ENCODE data around the gene ZKSCAN3.
A peak's percentile ranks its signal among the peaks of the same experiment; 100 is the strongest.

The ZKSCAN3 gene

GRCh38 chr6:28335040-28335563 lies 14.6 kb upstream of the ZKSCAN3 start:
- TF ChIP-seq ZNF274 (IDR thresholded peaks at IDR 0.05; ENCODE audit: low read depth, low read length), result no peak
- peak overlapping the region; percentile 94; the same call in 1 of the 2 replicates for H3K4me3 ChIP-seq (ENCODE audit: low read length)

DNA sequence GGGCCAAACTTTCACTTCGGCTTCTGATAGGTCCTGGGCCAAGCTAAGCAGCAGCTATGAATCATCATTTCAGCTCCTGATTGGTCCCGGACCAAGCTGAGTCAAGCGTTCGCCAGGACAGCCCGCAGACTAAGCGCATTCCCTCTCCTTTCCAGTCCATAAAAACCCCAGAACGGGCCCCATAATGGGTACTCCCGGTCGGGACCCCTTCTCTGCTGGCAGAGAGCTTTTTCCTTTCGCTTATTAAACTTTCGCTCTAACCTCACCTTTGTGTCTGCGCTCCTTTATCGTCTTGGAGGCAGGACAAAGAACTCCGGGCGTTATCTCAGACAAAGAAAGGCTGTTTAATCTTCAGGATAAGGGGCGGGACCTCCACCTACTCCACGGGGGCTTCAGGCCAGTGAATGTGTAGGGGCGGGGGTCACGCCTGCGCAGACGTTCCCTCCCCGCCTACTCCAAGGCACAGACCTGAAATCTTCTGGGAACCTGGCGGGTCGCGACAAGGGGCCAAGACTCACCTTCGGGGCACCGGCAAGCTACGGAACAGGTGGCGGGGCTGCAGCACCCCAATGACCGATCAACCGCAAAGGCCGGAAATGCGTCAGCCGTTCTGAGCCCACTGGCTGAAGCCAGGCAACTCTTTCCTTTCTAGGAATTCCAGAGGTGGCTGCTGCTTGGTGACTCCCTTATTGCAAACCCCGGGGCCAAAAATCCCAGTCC lies 14.0 kb upstream of the ZKSCAN3 start, which contains the start of gene ZSCAN31:
ZSCAN31 (minus strand) TSS at position 585 of the 720 bp plus-strand sequence. CDS start 6,465 bp downstream, outside the sequence.
- no peak for TF ChIP-seq ZNF274 (IDR thresholded peaks at IDR 0.05; ENCODE audit: low read depth, low read length)
- peak within 1 kb of the TSS; percentile 94 for H3K4me3 ChIP-seq (ENCODE audit: low read length)

- TF ChIP-seq ZNF274 (IDR thresholded peaks at IDR 0.05; ENCODE audit: low read depth, low read length), result no peak
Observed at GRCh38 chr6:28336284-28337120, 13.2 kb upstream of the ZKSCAN3 start.

GRCh38 chr6:28337121-28337520 lies 12.6 kb upstream of the ZKSCAN3 start:
- TF ChIP-seq ZNF274 (IDR thresholded peaks at IDR 0.05; ENCODE audit: low read depth, low read length), result no peak
- H3K4me3 ChIP-seq (ENCODE audit: low read length), result peak overlapping the region; percentile 9; the same call in 1 of the 2 replicates

More at GRCh38 chr6:28336284-28337120, 13.2 kb upstream of the ZKSCAN3 start:
- H3K4me3 ChIP-seq (ENCODE audit: low read length), result peak overlapping the region; percentile 94

DNA sequence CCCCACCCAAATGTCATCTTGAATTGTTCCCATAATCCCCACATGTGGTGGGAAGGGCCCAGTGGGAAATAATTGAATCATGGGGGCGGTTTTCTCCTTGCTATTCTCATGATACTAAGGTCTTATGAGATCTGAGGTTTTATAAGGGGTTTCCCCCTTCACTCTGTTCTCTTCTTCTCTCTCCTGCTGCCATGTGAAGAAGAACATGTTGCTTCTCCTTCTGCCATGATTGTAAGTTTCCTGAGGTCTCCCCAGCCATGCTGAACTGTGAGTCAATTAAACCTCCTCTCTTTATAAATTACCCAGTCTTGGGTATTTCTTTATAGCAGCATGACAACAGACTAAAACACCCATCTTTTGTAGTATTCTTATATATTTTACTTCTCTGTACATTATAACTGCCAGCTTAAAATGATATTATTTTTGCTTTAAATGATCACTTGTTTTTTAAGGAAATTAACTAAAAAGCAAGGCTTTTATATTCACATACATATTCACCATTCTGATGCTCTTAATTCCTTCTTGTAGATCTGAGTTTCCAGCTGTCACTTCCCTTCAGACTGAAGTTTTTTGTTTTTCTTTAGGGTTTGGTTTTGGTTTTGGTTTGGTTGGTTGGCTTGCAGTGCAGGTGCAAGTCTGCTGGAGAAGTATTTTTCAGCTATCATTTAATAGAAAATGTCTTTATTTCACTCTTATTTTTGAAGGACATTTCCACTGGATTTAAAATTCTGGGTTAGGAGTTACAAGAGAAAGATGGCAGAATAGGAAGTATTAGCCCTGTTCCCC lies 9.2 kb upstream of the ZKSCAN3 start:
- no peak overlapping the region for H3K4me3 ChIP-seq (ENCODE audit: low read length)
- no peak for TF ChIP-seq ZNF274 (IDR thresholded peaks at IDR 0.05; ENCODE audit: low read depth, low read length)

DNA sequence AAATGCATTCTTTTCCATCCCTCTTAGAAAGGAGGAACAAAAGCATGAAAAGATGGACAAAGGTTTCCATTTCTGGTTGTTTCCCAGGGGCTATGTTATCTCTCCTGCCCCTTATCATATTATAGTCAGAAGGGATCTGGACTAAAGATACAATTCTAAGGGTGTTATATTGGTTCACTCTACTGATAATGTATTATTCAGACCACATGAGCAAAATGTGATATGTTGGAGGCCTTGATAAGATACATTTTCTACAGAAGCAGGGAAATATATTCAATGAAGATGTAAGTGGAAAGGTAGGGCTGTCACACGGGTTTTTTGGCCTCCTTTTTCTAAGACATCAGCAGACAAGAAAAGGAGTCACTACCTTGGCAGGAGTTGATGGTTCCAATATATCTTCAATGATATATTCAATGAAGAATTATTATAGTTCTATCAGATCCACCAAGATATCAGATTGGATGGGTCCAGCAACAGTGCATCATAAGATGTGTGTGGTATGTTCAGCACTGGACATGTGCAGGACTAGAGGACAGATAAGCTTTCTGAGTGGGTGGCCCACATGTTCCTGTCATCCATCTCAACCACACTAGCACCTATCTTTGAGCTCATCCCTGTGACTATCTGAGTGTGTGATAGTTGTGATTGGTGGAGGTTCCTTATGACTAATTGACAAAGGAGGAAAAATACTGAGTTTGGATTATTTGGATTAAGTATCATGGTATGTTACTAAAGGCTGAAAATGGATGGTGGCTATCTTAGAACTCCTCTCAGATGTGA lies 5.7 kb upstream of the ZKSCAN3 start:
- no peak overlapping the region for H3K4me3 ChIP-seq (ENCODE audit: low read length)
- no peak for TF ChIP-seq ZNF274 (IDR thresholded peaks at IDR 0.05; ENCODE audit: low read depth, low read length)

DNA sequence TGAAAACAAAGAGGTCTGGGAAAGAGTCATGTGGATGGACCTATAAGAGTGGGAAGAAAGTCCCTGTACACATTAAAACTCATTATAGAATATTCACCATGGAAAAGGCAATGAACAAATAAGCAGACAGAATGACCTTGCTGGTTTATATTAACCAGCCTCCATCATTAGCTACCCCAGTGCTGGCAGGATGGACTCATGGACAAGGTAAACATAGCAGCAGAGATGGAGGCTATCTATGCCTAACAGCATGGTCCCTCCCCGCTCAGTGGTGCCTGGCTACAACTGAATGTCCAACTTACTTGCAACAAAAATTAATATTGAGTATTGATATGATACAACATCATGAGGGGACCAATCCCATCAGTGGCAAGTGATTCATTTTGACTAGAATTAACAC lies 4.5 kb upstream of the ZKSCAN3 start:
- TF ChIP-seq ZNF274 (IDR thresholded peaks at IDR 0.05; ENCODE audit: low read depth, low read length), result no peak
- H3K4me3 ChIP-seq (ENCODE audit: low read length), result no peak overlapping the region

GRCh38 chr6:28347119-28347518 lies 2.6 kb upstream of the ZKSCAN3 start:
- TF ChIP-seq ZNF274 (IDR thresholded peaks at IDR 0.05; ENCODE audit: low read depth, low read length), result no peak
- no peak overlapping the region for H3K4me3 ChIP-seq (ENCODE audit: low read length)

- peak overlapping the region; percentile 68 for H3K4me3 ChIP-seq (ENCODE audit: low read length)
- TF ChIP-seq ZNF274 (IDR thresholded peaks at IDR 0.05; ENCODE audit: low read depth, low read length), result no peak
Observed at GRCh38 chr6:28349344-28349891, 329 bp upstream of the ZKSCAN3 start.

- peak overlapping the region; percentile 68 for H3K4me3 ChIP-seq (ENCODE audit: low read length)
- TF ChIP-seq ZNF274 (IDR thresholded peaks at IDR 0.05; ENCODE audit: low read depth, low read length), result no peak
Observed at GRCh38 chr6:28351087-28351486, 1.3 kb downstream of the ZKSCAN3 start.

DNA sequence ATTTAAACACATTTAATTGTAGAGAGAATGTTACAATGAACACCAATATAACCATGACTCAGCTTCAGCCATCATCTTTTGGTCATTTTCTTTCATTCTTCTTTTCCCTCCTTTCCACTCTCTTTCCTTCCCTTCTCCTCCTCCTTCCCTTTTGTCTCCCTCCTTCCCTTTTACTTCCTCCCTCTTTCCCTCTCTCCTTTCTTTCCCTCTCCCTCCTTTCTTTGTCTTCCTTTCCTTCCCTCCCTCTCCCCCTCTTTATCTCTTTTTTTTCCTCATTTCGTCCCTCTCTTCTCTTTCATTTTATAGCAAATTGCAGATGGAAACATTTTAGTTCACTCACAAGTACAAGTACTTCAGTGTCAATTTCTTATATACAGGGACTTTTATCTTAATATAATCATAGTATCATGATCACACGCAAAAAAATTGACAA lies 1.8 kb downstream of the ZKSCAN3 start:
- peak overlapping the region; percentile 41 for H3K4me3 ChIP-seq (ENCODE audit: low read length)
- TF ChIP-seq ZNF274 (IDR thresholded peaks at IDR 0.05; ENCODE audit: low read depth, low read length), result no peak

DNA sequence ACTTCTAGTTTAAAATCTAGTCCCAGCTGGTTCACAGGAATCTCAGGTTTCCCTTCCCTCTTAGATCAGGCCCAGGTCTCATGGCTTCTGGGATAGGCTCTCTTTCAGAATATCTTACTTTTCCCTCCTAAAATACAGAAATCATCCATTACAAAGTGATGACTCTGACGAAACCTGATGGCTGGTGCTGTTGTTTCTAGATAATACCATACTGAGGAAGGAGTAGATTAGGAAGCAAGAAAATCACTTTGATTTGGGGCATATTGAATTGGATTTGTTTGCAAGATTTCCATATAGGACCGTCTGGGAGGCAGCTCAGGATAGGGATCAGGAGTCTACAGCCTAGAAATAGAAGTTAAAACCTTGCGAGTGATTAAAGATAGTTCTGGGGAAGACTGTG lies 3.6 kb downstream of the ZKSCAN3 start:
- no peak overlapping the region for H3K4me3 ChIP-seq (ENCODE audit: low read length)
- no peak for TF ChIP-seq ZNF274 (IDR thresholded peaks at IDR 0.05; ENCODE audit: low read depth, low read length)
